Right forelimb (tissue), 1 donor: ENCODE measurements around the gene NFRKB.
A peak's percentile ranks its signal among the peaks of the same experiment; 100 is the strongest.
"Not testable (repeated sequence)": the region's sequence is repeated elsewhere in the genome, so short reads cannot be mapped to it uniquely, and the experiment has no call there.

ENCODE experiments used
- DNase-seq: peaks from one replicate; pipeline ENCODE4 v3.0.0-alpha.2; 2018

NFRKB gene

DNA sequence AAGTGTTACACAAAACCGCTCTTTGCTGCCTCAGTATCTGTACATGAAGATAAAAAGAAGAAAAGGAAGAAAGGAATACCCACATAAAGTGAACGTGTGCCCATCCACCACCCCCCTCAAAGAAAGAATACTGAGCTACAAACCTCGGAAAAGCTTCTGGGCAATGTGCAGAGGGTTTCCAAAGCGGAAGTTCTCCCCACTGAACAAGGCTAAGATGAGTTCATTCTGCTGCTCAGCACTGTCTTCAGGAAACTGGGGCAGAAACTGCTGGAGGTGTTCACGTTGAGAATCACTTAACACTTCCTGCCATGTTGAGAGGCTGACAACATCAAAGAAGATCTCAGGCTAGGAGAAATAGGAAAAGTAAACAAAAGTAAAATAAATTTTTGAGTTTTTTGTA is 6.9 kb downstream of the NFRKB start:
- no peak for DNase-seq

DNA sequence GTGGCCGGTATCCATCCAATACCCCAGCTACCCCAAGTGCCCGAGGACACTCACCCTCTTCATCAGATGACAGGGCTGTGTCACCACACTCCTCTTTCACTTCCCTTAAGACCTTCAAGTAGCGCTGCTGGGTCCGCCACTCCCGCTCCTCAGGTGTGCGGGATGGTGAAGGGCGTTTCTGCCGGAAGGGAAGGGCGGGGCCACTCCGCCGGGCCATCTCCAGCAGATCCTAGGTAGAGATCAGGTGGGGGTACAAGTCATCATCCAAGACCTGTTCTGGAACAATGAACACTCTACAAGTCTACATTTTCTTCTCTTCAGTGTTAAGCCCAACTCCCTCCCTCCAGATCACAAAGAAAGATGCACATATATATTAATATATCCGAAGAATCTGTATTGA is 10.0 kb downstream of the NFRKB start:
- DNase-seq, result no peak

DNA sequence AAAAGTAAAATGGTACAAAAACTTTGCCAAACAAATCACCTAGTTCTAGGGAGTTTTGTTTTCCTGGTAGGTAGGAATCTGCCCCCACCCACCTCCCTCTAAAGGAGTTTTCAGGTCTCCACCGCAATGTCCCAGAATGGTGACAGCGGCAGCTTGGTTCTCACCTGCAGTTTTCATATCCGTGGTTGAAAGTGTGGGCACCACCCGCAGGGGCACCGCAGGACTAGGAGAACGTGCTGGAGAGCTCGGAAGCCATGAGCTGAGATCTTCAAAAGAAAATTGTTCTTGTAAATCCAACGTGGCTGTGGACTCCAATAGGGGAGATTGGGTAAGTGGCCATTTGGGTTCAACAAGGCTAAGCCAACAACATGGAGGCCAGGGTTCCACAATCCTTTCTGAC is 10.8 kb downstream of the NFRKB start:
- DNase-seq, result no peak

DNA sequence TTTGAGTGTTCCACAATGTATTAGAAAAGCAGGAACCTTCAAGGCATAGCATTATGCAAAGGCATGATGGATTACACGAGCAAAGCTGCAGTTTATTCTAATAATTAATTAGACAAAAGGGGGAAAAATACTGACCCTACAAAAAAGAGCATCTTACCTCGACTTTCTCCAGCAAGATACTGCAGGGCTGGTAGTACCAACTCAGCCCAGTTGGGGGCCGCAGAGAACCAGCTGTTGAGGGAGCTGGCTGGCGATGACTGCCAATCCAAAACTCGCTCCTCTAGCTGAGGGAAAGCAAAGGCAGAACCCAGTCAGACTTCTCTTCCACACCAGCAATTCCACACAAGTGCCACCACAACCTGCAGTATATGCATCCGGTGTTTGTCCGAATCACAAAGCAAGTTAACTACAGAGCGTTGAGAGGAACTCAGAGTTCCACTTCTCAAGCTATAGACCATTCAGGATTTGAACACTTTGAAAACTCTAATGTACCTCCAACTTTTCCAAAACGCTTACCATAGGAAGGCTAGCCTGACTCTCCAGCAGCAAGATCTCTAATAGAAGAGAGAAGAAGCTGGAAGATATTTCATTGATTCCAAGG is 13.7 kb downstream of the NFRKB start:
- DNase-seq, result no peak

DNA sequence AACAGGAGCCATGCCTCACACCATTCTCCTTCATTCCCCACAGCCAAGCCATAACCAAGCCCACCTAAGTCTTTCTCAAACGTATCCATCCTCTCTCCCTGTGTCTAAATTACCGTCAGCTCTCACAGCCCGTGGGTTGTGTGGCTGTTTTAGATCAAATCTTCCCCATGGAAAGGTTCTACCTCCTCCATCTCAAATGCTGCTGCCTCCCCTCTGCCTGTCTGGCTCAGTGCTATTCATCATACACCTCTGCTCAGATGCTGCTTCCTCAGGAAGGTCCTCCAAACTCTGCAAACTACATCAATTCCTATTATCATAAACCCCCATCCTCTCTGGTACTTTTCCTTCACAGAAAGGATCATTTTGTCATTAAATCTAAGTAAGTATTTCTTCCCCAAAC is 15.1 kb downstream of the NFRKB start:
- no peak for DNase-seq

DNA sequence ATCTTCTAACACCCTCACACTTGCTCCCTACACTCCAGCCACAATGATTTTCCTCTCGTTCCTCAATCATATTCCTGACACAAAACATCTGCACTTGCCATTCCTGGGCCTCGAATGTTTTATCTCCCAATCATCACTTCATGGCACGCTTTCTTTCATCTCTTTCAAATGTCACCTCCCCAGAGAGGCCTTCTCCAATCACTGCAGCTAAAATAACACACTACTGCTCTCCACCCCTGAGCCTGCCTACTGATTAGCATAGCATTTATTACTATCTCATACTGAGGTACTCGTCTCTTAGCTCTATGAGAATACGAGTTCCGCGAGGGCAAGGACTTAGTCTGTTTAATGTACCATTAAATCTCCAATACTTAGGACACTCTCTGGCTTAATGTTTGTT is 23.5 kb downstream of the NFRKB start:
- no peak for DNase-seq

DNA sequence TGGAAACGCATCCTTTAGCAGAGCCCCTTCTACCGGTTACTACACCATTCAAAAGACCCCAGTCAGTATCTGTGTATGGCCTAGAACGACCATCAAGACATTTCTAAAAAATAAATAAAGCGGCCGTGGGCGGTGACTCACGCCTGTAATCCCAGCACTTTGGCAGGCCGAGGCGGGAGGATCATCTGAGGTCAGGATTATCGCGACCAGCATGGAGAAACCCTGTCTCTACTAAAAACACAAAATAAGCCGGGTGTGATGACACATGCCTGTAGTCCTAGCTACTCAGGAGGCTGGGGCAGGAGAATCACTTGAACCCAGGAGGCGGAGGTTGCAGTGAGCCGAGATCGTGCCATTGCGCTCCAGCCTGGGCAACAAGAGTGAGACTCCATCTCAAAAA is 26.8 kb downstream of the NFRKB start:
- not testable (repeated sequence) for DNase-seq

DNA sequence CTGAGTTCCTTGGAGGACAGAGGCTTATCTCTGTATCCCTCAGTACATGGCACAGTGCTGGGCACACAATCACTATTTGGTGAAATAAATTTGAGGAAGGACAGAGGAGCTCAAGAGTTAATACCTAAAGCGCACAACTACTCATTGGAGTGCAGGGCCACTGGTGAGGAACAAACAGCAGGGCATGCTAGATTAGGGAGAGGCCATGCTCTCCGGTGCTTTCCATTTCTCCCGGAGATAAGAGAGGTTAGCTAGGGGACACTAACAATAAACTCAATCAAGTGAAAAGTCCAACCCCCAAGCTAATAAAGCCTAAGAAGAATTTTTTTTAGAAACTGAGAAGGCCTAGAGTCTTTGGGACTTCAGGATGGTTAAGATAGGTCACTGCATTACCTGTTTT is 29.1 kb downstream of the NFRKB start:
- no peak for DNase-seq

DNA sequence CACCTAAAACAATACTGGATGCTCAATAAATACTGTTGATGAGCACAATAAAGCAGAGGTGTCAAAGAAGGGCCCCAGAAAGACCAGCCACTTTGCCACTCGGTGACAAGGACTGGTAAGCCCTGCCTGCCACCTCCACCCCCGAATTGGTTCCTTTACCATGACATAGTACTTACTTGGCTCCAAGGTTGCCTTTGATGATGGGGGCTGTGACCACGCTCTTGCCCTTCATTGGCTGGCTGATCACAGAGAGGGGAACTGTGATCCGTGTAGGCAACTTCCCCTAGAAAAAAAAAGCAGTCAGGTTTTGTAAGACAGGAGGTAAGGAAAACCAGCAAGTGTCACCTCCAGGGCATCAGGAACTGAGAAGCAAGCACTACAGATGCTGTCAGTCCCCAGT is 29.7 kb downstream of the NFRKB start:
- DNase-seq, result no peak

DNA sequence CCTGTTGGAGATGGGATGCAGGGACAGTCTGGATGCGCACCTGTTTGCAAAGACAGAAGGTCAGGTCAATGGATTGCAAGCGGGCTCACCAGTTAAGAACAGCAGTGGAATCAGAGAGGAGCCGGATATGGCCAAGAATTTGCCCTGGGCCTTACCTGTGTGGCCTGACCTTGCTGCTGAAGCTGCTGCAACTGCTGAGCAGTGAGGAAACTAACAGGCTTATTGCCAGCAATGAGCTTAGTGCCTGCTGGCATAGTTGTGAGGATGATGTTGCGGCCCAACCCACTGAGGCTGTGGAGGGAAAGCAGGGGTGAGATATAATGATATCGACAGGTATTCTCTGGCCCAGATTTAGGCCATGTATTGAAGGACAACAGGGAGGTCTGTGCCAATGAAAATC is 30.6 kb downstream of the NFRKB start:
- DNase-seq, result no peak

DNA sequence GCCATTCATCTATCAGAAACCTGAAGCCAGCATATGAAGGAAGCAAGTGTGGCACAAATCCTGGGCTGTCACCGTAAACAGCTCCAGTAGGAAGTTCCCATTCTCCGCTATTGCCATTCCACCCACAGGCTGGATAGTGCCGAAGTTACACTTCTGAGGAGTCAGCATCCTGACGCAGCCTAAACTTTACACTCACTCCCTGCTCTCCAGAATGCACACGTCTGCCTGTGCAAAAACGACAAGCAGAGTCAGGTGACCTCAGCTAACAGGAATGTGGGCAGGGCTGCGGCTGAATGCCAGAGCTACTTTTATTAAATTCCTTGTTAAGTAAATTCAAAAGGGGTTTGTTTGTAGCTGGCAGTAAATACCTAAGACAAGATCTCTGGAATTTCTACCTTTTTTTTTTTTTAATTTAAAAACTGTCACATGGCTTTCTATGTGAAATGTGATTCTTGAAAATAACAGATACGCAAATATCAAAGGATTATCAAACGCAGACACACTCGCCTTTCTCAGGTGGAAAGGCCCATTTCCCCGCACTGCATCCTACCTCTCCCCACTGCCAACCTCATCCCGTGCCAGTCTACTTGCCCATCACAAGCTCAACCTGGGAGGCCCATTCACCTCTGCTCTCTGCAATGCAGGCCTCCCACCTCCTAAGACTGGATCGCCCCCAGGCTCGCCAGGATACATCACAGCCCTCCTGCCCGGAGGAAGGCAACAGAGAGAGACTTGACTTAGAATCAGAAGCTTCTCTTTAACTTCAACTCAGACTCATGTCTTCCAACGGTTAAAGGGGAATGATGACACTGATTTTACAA is 33.5 kb downstream of the NFRKB start:
- DNase-seq, result peak; percentile 63

DNA sequence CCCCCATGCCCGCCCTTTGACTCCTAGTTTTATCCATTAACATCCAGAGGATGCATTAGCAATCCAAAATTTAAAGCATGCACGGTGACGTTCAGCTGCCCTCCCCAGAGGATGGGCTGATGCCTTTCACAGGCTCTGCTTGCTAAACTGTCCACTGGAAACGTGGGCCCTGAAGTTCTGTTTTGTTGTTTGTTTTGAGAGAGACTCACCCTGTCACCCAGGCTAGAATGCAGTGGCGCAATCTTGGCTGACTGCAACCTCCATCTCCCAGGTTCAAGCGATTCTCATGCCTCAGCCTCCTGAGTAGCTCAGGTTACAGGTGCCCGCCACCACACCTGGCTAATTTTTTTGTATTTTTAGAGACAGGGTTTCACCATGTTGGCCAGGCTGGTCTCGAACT is 39.3 kb downstream of the NFRKB start:
- DNase-seq, result no peak

DNA sequence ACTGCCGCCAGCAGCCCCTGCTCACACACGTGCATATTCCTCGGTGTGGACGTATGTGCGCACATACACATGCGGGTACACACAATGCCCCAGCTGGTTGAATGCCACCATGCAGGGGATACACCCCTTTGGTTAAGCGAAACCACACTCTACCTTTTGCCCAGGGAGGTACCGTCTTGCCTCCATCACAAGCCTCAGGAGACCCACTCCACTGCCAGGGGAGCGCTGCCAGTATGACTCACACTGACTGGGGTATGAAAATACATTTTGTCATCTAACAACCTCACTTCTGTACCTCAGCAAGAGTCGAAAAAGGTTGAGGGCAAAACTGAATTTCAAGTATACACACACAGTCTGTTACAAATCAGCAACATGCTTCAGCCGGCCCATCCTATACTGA is 40.3 kb downstream of the NFRKB start:
- DNase-seq, result no peak

DNA sequence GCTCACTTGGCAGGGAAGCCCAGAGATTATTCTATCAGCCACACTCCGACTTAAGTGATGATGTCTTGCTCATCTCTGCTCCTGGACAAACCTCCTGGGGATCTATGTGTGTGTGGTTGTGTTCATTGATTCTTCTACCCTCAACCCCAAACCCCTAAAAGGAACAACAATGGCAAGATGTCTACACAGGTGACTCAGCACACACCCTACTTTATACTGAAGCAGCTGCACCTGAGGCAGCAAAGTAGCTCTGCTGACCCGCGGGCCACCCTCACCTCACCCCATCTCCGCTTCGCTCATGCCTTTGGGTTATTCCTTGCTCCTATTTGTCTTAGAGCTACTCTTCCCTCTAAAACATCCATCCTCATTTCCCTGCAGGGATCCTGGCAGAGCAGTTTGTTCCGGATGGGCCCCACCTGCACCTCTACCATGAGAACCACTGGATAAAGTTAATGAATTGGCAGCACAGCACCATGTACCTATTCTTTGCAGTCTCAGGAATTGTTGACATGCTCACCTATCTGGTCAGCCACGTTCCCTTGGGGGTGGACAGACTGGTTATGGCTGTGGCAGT is 41.1 kb downstream of the NFRKB start:
- no peak for DNase-seq

DNA sequence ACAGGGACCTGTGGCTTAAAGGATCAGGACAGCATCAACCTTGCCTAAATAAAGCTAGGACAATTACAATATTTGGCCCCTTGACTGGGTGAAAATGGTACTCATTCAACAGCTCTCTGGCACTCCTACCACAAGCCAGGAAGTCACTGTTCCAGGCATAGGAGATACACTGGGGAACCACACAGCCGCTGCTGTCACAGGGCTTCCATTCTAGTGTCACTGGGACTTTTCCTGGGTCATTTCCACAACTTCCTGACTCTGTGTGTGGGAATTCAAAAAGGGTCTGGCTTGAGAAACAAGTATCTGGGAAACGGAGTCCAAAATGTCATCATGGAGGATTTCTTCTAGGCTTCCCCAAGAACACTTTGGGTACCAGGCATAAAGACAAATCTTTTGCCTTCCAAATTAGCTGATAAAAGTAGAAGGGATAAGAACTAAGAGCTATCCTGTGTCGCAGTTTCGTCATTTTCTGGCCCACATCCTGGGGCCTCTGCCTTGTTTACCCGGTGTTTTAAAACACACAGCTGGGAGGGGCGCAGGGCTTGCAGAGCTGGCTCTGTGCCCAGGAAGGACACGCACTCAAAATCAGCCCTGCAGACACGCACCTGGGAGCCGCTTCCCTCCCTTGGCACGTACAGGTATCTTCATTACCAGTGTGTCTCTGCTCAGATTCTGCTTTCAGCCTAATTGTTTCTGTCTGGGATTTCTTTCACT is 41.7 kb downstream of the NFRKB start:
- no peak for DNase-seq

DNA sequence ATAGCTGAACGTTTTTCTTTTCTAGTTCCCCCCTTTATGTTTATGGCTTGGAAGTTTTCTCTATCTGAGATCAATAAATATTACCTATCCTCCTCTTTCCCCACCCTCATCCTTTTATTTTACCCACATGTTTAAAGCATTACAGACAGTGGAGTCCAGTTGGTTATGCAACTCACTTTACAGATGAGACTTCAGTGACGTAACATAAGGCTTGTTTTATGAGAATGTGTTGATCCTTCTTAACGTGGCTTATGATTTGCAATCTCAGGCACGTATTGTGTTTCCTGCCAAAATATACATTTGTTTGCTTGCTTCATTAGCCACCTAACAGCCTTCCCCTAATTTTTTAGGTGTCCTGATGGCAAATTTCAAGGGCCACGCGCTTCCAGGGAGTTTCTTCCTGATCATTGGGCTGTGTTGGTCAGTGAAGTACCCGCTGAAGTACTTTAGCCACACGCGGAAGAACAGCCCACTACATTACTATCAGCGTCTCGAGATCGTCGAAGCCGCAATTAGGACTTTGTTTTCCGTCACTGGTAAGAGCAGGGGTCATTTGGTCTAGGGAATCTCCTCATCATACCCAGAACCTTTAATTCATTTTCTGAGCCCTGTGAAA is 43.1 kb downstream of the NFRKB start:
- DNase-seq, result no peak

DNA sequence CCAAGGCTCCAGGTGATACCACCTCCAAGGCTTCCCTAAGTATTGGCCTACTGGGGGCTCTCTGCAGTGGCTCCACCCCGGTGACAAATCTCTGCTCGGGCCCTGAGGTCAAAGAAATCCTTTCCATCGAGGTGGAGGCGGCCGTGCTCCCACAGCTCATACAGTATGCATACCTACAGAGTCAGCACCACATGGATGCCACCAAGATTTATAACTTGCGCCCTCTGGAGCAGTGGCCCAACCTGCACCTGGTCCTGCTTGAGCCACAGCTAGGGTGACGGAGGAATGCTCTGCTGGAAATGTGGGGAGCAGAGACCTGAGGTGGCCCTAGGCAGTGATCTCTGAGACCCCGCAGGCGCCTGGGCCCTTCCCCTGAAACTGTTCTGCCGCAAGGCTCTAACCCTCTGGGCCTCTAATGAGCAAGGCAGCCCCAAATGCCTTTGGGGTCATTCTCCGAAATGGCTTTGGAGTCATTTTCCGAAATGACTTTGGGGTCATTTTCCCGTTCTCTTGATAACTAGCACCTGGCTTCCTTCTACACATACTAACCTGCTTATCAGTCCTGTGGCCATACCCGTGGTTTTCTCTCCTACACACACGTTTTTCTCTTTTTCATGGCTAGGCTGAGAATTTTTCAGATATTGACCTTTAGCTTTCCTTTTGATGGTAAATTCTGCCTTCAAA is 45.8 kb downstream of the NFRKB start:
- DNase-seq, result no peak

DNA sequence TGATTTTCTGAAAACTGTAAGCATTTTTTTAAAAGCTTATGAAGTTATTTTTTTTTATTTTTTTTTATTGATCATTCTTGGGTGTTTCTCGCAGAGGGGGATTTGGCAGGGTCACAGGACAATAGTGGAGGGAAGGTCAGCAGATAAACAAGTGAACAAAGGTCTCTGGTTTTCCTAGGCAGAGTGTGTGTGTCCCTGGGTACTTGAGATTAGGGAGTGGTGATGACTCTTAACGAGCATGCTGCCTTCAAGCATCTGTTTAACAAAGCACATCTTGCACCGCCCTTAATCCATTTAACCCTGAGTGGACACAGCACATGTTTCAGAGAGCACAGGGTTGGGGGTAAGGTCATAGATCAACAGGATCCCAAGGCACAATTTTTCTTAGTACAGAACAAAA is 48.0 kb downstream of the NFRKB start:
- DNase-seq, result not testable (repeated sequence)

DNA sequence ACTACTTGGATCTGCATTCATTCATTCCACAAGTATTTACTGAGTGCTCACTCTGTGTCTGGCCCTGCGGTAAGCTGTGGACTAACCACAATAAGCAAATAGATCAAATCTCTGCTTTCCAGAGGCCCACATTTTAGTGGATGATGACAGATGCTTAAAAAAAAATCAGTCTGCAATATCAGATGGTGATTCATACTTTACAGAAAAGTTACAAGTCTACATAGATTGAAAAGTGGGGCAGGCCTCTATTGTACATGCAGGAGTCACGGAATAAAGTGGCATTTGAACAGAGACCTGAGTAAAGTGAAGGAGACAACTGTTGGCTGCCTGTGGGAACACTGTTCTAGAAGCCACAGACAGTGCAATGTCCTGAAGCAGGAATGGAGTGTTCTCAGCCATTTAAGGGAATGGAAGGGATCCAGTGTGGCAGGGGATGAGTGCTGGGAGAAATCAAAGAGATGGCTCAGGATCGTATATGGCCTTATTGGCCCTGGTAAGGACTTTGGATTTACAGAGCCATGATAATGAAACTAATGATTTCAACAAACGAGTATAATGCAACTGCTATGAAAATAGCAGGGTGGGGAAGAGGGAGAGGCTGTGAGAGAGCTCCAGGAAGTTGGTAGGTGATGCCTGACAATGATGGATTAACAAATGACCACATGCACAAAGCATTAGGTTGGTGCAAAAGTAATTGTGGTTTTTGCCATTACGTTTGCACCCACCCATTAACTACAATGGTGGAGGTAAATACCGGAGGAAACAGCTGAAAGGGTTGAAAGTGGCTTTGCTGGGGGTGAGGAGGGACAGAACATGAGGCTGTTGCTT is 48.7 kb downstream of the NFRKB start:
- DNase-seq, result no peak
